ENCODE results near the gene LARGE1.

LARGE1 gene

DNA sequence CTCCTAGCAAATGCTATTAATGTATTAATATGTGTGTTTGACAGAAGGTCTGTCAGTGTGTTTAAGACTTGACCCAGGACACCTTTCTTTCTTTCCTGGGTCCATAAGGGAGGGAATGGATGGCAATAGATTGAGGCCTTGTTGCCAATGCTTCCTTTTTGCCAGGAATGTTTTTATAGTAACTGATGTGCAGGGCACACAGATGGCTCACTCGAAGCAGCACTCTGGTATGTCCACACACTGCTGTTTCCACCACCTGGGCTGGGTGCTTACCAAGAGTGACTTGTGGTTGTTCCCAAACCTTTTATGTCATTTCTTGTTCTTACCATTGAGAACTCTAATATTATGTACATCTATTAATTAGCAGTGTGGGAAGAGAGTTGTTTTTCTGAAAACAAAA, 465.2 kb downstream of the LARGE1 start:
- no peak for DNase-seq

DNA sequence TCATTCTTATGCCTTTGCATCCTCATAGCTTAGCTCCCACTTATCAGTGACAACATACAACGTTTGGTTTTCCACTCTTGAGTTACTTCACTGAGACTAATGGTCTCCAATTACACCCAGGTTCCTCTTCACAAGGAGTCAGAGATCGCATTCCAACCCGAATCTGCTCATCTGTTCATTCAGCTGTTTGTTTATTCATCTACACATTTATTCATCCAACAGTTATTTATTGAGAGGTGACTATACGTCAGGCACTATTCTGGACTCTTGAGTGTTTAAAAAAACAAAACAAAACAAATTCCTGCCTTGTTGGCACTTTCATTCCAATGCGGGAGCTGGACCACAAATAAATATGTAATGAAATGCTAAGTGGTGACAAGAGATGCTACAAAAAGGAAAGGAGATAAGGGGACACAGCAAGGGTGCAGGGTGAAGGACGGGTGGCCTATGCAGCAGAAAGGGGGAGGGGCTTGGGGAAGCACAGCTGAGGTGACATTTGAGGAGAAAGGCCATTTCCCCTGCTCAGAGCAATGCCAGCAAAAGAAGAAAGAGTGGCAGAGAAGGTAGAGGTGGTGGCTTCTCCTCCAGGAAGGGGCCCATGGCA, 468.3 kb downstream of the LARGE1 start:
- DNase-seq: no peak

DNA sequence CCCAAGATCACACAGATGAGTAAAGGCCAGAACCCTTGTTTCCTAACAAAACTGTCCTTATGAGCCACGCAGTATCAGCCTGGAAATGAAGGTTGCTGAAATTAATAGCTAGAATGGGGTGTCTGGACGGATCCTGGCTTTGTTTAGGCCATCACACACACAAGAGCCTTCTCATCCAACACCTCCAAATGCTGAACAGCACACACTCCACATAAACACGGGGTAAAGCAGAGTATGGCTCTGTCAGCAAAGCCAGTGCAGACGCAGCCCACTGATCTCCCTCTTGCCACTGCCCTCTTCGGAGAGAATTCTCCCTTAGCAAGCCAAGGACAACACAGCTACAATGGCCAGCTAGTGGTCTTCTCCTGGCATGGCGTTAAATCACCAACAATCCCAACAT, 469.5 kb downstream of the LARGE1 start:
- DNase-seq: no peak

GRCh38 chr22:33447733-33448132, 472.5 kb downstream of the LARGE1 start:
- no peak for DNase-seq

- no peak for DNase-seq
Observed at GRCh38 chr22:33443683-33444082, 476.6 kb downstream of the LARGE1 start.

- DNase-seq: no peak
Observed at GRCh38 chr22:33440756-33441155, 479.5 kb downstream of the LARGE1 start.

GRCh38 chr22:33438273-33438672, 482.0 kb downstream of the LARGE1 start:
- peak; percentile 85 for DNase-seq

DNA sequence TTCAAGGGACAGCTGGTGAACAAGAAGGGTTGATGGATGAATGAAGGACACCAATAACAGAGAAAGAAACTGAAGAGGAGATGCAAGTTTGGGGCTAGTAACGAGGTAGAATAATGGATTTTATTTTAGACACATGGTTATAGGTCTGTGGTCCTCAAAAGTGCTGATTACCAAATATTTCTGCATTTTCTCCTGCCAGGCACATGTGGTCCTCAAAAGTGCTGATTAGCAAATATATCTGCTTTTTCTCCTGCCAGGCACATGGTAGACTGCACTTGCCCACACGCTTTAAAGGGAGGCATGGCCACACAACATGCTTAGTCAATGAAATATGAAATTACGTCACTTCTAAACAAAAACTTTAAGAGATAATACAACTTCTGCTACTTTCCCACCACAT, 489.0 kb downstream of the LARGE1 start:
- no peak for DNase-seq

DNA sequence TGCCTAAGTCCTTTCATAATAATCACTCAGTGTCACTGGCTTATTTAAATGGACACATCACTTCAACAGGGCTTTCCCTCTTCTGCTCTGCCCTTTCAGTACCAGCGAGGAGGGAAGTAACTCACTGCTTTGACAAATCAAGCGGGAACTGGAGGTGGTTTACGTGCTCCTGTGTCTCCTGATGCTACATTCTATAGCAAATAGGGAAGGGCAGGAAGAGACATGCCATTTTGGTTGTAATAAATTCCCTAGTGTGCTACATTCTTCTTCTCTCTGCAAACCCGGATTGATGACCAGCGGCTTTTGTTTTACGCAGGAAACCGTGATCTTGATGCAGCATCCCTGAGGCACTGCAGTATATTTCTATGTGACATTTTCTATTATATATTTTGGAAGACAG, 491.0 kb downstream of the LARGE1 start:
- no peak for DNase-seq

DNA sequence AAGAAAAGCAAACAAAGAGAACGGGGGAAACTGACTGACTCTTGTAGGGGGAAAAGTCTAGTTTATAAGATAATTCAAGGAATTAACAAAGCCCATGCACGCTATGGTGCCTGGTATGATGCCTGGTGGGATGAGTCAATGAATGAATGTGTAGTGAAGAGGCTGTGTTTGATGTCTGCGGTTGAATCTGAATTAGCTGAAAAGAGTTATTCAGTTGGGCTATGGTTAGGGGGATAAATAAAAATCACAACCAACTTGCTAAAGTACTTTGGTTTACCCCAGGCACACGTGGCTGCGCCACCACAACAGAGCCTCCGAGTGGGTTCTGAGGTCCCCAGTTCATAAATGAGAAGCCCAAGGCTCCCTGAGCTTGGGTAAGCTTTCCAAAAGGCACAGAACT, 492.8 kb downstream of the LARGE1 start:
- no peak for DNase-seq

- DNase-seq: peak; percentile 7
Observed at GRCh38 chr22:33426451-33426850, 493.8 kb downstream of the LARGE1 start.

- DNase-seq: no peak
Observed at GRCh38 chr22:33421859-33422258, 498.4 kb downstream of the LARGE1 start.

GRCh38 chr22:33418484-33418883, 501.8 kb downstream of the LARGE1 start:
- DNase-seq: no peak

GRCh38 chr22:33415401-33415800, 504.9 kb downstream of the LARGE1 start:
- no peak for DNase-seq

GRCh38 chr22:33409079-33409478, 511.2 kb downstream of the LARGE1 start:
- DNase-seq: no peak

- no peak for DNase-seq
Observed at GRCh38 chr22:33405194-33405593, 515.1 kb downstream of the LARGE1 start.

DNA sequence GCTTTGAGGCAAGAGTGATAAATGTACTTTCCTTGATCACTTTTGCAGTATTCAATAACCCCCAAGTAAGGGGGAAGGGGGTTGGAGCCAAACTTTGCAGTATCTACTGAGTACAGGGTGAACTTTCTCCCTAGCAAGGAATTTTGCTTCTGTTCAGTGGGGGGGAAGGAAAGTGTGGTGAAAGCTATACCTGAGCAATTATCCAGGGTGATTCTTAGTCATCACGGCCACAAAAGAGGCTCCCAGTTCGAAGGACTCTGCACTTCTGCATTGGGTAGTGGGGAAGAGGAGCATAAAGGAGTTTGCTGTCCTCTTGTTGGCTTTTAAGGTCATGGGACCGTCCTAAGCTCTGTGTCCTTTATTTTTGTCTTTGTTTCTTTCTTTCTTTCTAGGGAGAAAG, 515.6 kb downstream of the LARGE1 start:
- no peak for DNase-seq

GRCh38 chr22:33402325-33402724, 518.0 kb downstream of the LARGE1 start:
- no peak for DNase-seq

DNA sequence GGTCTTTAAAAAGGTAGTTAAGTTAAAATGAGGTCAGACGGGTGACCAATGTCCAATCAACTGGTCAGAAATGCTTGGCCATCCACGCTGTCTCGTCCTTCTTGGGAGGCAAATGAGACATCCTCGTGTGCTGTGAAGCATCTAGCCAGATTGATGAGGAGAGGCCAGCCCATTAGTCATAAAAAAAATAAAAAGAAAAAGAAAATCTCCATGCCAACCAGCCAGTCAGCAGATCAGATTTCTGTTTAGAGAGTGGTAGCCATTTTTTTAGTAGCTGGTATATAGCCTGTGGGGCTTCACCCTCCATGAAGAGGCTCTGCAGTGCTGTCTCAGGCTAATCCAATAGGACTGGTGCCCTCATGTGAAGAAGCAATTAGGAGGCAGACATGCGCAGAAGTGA, 519.0 kb downstream of the LARGE1 start:
- peak; percentile 20 for DNase-seq

DNA sequence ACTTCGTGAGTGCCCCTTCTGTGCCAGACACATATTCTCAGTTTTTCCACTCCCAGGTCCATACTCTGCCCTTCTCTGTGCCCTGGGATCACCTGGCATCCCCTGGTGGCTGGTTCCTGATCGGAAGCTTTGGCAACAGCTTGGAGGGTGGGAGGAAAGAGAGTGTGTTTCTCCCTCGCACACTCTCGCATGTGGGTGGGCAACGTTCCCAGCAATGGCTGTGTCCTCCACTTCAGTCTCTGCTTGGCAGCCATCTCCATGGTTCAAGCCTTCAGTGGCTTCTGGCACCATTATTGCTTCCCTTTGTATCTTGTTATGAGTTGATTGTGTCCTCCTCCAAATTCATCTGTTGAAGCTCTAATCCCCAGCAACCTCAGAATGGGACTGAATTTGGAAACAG, 519.4 kb downstream of the LARGE1 start:
- no peak for DNase-seq

GRCh38 chr22:33400061-33400840, 520.0 kb downstream of the LARGE1 start:
- no peak for DNase-seq

DNA sequence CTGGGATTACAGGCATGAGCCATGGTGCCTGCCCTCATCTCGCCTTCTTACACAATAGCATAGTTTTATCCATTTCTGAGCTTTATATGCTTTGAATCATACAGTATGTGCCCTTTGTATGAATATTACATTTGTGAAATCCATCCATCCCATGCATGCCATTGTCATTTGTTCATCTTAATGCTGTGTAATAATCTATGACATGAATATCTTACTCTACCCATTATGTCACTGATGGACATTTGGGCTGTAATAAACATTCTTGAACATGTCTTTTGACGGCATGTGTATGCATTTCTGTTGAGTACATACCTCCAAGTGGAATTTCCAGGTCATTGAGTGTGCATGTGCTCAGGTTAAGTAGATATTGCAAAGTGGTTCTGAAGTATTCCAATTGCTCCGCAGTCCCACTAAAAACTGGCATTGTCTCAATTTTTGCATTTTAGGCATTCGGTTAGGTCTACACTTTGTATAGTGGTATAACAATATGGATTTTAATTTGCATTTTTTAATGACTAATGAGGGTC, 522.8 kb downstream of the LARGE1 start:
- no peak for DNase-seq

DNA sequence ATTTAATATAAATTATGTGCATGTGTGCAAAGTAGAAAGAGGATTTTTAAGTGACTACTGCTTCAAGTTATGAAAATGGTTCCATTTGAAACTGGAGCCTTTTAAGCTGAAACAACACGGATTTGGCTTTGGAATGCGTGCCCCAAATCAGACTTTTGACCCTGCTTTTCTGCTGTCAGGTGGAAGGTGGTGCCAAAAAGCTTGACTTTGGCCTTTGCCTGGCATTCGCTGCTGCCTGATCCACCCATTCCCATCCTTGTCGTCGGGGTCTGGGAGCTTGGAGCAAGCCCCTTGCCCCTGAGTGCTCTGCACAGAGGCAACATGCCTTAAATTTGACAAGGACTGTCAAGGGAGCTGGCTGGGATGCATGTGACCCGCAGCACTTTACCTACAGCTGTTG, 526.8 kb downstream of the LARGE1 start:
- no peak for DNase-seq

DNA sequence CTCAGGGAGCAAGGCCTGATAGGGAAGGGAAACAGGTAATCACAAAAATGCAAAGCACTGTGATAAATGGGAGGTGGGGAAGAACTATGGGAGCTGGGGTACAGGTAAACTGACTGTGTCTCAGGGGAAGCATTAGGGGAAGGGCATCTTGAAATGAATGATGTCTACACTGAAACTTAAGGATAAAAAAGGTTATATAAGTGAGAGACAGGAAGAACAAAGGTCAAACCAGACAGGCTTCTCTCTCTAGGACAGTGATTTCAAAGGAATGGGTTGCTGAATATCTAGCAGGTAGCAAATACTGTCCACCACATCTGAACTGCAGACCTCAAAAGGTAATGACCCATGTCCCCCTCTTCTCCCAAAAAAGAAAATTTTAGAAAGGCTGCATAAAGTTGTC, 529.0 kb downstream of the LARGE1 start:
- no peak for DNase-seq

GRCh38 chr22:33389936-33390335, 530.3 kb downstream of the LARGE1 start:
- peak; percentile 84 for DNase-seq
